HG02870 (cell line): ENCODE data around the gene INO80C.
A peak's percentile ranks its signal among the peaks of the same experiment; 100 is the strongest.

Experiments used
- ATAC-seq: cut with Tn5 transposase; IDR thresholded peaks from one replicate; pipeline ENCODE4 v1.9.1; 2021; ENCODE audit warnings: mild to moderate bottlenecking, moderate library complexity; ENCODE audit not compliant: unreplicated experiment

INO80C gene, protein sequence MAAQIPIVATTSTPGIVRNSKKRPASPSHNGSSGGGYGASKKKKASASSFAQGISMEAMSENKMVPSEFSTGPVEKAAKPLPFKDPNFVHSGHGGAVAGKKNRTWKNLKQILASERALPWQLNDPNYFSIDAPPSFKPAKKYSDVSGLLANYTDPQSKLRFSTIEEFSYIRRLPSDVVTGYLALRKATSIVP

GRCh38 chr18:35497370-35498197 is at the start of gene INO80C:
Gene INO80C, minus strand, starts transcription at chr18:35497960. Its CDS starts 86 bp downstream, at chr18:35497874.
- peak; percentile 90 for ATAC-seq

GRCh38 chr18:35547008-35547605 is 49.3 kb upstream of the INO80C start:
- ATAC-seq = no peak

GRCh38 chr18:35542356-35542755 is 44.6 kb upstream of the INO80C start:
- ATAC-seq = no peak

- ATAC-seq = no peak
These were observed 37.5 kb upstream of the INO80C start for GRCh38 chr18:35535297-35535696.

DNA sequence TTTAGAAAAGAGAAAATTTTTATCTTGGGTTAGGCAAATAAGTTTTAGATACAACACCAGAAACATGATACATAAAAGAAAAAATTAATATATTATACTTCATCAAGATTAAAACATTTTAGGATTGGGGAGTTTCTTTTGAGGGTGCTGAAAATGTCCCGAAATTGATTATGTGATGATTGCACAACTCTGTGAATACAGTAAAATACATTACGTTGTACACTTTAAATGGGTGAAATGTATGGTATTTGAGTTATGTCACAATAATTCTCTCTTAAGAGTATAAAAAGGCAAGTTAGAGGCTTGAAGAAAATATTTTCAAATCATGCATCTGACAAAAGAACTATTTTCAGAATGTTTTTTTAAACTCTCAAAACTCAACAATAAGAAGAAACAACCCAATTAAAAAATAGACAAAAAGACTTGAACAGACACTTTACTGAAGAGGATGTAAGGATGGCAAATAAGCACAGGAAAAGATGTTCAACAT is 36.2 kb upstream of the INO80C start:
- ATAC-seq = no peak

DNA sequence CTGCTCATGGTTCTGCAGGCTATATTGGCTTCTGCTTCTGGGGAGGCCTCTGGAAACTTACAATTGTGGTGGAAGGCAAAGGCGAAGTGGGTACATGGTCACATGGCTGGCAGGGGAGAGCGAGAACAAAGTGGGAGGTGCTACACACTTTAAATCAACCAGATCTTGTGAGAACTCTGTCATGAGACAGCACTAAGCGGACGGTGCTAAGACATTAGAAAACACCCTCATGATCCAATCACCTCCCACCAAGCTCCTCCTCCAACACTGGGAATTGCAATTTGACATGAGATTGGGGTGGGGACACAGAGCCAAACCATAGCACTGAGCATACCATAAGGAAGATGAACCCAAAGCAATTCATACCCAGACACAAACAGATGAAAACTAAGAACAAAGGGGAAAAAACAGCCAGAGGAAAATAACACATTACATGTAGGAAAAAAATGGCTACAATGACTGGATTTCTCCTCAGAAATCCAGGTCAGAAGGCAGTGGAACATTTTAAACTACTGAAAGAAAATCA is 31.1 kb upstream of the INO80C start:
- no peak for ATAC-seq

DNA sequence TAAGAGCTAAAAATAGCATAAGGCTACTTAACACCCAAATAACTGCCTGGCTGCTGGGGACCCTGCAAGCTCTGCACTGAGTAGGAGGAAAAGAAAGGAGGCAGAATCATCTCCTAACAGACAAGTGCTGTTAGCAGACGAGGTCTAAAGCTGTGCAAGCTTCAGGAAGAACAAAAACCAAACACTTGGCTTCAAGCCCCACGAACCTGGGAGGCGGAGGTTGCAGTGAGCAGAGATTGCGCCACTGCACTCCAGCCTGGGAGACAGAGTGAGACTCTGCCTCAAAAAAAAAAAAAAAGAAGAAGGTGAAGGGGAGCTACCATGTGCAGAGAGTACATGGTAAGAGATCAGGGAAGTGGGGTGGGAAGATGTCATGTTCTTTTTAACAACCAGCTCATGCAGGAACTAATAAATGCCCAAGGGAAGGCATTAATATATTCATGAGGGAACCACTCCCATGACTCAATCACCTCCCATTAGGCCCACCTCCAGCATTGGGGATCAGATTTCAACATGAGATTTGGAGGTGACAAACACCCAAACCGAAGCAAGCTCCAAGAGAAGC is 28.8 kb upstream of the INO80C start:
- no peak for ATAC-seq

DNA sequence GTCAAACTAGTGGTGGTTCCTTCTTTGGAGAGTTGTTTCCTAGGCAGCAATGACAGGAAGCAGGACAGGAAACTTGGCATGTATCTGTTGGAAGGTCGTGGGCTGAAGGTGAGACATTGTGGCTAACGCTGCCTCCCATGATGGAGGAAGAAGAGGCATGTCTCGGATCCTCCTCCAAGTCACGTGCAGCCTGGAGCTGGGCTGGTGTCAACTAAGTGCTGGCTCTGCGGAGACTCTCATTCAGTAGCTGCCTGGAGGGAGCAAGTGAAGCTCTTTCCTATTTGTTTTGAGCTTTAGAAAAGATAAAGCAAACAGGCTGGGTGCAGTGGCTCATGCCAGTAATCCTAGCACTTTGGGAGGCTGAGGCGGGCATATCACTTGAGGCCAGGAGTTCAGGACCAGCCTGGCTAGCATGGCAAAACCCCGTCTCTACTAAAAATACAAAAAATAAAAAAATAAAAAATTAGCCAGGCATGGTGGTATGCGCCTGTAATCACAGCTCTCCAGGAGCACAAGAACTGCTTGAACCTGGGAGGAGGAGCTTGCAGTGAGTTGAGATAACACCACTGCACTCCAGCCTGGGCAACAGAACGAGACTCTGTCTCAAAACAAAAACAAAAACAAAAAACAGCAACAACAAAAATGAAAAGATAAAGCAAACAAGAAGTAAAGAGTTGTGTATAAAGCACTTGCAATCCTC is 28.2 kb upstream of the INO80C start:
- ATAC-seq = no peak

- ATAC-seq = no peak
These were observed 26.5 kb upstream of the INO80C start for GRCh38 chr18:35524226-35524625.

DNA sequence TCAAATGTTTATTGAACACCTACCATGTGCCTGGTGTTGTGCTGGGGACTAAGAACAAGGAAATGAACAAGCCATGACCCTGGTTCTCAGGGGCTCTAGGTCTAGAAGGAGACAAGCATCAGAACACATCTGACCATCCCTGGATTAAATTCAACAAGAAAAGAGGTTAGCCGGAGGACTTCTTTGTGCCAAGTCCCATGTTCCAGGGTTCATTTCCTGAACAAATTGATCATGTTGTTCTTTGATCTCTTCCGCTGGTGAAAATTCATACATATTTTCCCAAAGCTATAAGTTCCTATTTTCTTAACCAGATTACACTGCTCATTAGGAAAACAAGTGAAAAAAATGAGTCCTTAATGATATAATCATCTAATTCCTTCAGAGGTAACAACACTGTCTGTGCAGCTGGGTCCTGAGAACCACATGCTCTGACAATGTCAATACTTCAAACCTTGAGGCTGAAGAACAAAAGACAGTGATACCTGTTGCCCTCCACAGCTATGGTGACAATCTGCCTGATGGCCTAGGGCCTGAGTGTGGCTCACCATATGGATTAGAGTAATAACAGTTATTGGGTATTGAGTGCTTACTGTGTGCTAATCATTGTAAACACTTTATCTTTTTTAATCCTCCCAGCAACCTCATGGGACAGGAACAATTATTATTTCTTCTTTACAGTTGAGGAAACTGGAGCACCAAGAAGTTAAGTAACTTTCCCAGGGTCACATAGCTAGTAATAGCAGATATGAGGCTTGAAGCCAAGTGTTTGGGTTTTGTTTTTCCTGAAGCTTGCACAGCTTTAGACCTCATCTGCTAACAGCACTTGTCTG is 24.6 kb upstream of the INO80C start:
- ATAC-seq = no peak

DNA sequence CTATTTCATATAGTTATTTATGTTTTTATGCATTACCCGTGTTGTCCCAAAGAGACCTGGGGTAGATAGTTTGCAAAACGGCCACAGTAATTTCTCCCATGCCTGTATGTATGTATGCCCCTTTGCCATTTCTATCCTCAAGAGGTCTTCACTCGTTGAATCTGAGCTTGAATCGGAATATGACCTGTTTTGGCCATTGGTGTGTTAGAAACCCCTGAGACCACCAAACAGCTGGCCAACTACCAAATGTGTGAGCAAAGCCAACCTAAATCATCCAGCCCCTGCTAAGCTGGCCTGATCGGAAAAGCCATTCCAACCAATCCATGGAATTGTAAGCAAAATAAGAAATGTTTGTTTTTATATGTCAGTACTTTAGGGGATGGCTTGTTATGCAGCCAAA is 23.4 kb upstream of the INO80C start:
- ATAC-seq = no peak

DNA sequence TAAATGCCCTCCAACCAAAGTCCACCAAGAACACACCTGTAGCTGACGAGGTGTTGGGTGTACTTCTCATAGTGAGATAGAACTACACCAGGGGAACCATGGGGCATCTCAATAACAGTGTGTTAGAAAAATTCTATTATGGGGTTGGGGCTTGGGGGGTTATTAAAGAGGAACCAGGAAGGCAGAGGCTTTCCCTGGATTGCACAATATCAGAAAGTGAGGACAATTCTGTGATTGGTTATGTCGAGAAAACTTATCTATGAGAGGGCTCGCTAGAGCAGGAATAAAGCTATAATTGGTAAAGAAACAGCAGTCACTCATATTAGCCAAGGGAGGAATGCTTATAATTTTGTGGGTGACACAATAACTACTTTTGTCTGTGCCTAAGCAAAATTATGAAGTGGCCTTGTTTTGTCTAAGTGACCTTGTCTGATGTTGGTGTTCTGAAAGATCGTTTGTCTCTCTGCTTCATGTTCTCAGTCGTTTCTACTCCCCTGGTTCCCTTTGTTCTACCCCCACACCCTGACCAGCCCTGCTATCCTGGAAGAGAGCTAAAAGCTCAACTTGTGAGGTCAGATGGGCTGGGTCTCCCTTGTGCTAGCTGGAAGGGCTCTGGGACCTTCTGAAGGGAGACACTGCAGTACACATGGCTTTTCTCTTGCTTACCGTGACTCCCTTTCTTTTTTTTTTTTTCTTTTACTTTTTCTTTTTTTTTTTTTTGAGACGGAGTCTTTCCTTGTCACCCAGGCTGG is 21.6 kb upstream of the INO80C start:
- ATAC-seq = no peak

DNA sequence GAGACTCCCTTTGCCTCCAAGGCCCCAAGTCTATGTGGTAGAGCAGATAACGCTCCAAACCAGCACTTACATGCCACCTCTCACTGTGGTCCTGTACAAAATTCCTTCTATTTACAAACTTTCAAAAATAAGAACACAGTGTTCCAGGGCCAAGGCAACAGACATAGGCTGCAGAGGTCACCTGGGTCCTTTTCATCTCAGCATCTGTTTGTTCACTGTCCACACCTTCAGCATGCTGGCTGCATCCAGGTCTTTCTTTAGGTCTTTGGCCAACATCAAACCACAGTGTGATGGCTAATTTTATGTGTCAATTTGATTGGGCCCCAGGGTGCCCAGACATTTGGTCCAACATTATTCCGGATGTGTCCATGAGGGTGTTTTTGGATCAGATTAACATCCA is 20.0 kb upstream of the INO80C start:
- no peak for ATAC-seq

DNA sequence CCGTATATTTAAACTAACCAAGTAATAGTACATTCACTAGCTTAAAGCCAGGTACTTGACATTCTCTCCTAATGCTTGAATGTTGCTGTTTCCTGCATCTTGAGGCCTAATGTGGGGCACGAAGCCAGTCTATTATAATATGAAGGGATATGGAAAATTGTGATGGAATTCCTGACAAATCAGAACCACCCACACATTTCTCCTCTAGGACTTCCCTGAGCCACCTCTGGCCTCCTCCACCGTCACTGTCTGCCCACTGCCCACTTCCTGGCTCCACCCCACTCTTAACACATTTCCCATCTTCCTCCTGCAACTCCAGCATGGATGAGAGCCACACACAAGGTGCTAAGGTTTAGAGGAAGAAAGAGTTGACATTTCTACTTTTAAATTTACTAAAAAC is 19.0 kb upstream of the INO80C start:
- no peak for ATAC-seq

DNA sequence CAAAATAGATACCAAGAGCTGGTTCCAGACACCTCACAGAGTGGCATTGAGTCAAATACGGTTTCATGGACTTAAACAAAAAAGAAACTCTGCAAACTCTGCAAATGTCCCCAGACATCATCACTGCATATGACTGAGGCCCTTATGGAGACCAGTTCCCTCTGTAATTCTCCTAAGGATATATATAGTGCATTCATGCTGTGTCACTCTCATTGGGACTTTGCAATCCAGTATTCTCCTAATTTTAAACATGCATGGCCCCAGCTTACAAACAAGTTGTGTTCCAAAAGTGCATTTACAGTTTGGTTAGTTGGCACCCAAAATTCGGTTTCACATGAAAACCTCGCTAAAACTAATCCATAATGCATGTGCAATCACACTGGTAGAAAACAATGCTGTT is 18.6 kb upstream of the INO80C start:
- ATAC-seq = no peak

DNA sequence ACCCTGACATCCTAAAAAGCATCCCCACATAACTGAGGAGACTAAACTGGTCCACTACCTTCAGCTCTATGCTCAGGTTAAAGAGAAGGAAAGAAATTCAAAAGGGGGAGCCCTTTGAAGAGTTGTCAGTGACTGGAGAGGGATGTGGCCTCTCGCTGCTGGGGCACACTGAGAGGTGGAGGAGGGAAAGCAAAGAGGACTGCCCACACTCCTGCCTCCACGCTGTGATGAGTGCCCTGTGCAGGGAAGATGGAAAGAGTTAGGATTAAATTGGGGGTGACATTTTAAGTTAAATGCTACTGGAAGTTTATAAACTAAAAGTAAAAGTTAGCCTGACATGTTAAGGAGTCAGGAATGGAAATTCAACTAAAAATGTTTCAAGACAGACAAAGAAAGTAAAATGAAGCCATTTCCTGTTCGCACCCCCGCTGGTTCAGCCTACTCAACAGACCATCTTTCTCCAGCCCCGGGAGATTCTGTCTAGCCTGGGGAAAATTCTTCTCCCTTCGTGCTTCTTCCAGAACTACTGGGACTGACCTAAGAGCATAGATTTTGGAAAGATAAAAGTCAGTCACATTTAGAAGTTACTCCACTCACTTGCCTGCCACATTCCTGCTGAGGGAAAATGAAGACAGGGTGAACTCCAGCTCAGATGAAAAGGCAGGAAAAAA is 17.8 kb upstream of the INO80C start:
- ATAC-seq = no peak

GRCh38 chr18:35514752-35515459 is 17.1 kb upstream of the INO80C start:
- ATAC-seq = no peak

GRCh38 chr18:35514283-35514682 is 16.5 kb upstream of the INO80C start:
- ATAC-seq = no peak
